Stimulated activated CD8-positive, alpha-beta memory T cell treated with anti-CD3 and anti-CD28 coated beads, Interleukin-15, amount 100 ng/mL, for 48 hours (primary cell): ENCODE measurements around the gene FAM43A.

Experiments used
- DNase-seq, 2 donors: peaks; one replicate each; pipeline ENCODE4 v3.0.0-alpha.2; 2020; ENCODE audit warnings: low read depth in 2 of 2

Gene FAM43A

GRCh38 chr3:194685718-194686413 lies at the start of gene FAM43A:
FAM43A (plus strand) TSS chr3:194685883; CDS start chr3:194686827, 944 bp downstream.
- DNase-seq = peak; percentile 74 to 75

- DNase-seq = no peak
Measured at GRCh38 chr3:194637066-194637465, 48.6 kb upstream of the FAM43A start.

- DNase-seq = no peak
Measured at GRCh38 chr3:194637541-194638400, 47.9 kb upstream of the FAM43A start.

- DNase-seq = no peak
Measured at GRCh38 chr3:194638991-194639605, 46.6 kb upstream of the FAM43A start.

- DNase-seq = peak in 1 of 2 donors; percentile 11
Measured at GRCh38 chr3:194640829-194641228, 44.9 kb upstream of the FAM43A start.

- DNase-seq = no peak
Measured at GRCh38 chr3:194642769-194643168, 42.9 kb upstream of the FAM43A start.

- DNase-seq = no peak
Measured at GRCh38 chr3:194647747-194648146, 37.9 kb upstream of the FAM43A start.

GRCh38 chr3:194654443-194654842 lies 31.2 kb upstream of the FAM43A start:
- no peak for DNase-seq

GRCh38 chr3:194657439-194657838 lies 28.2 kb upstream of the FAM43A start:
- DNase-seq = no peak

- DNase-seq = no peak
Measured at GRCh38 chr3:194658477-194659242, 27.0 kb upstream of the FAM43A start.

- DNase-seq = no peak
Measured at GRCh38 chr3:194659778-194660177, 25.9 kb upstream of the FAM43A start.

GRCh38 chr3:194661374-194661773 lies 24.3 kb upstream of the FAM43A start:
- no peak for DNase-seq

GRCh38 chr3:194661946-194662345 lies 23.7 kb upstream of the FAM43A start:
- no peak for DNase-seq

- no peak for DNase-seq
Measured at GRCh38 chr3:194664857-194665256, 20.8 kb upstream of the FAM43A start.

GRCh38 chr3:194667363-194667762 lies 18.3 kb upstream of the FAM43A start:
- no peak for DNase-seq

- no peak for DNase-seq
Measured at GRCh38 chr3:194671511-194671899, 14.2 kb upstream of the FAM43A start.

GRCh38 chr3:194671900-194672808 lies 13.5 kb upstream of the FAM43A start, which contains the start of gene LSG1:
LSG1 (minus strand) TSS chr3:194672191; CDS start chr3:194672162, 29 bp downstream.
- DNase-seq = peak; percentile 75 to 82

GRCh38 chr3:194672876-194673275 lies 12.8 kb upstream of the FAM43A start:
- DNase-seq = no peak

GRCh38 chr3:194673761-194674160 lies 11.9 kb upstream of the FAM43A start:
- no peak for DNase-seq

- peak; percentile 68 to 75 for DNase-seq
Measured at GRCh38 chr3:194675081-194675640, 10.5 kb upstream of the FAM43A start.
